GM23338 (cell line): Measurements from ENCODE around the gene FBXO2. TPM values are rescaled to one million over a fixed set of nuclear protein-coding genes. Genes with fewer than 3 reads are reported as not detected.

Source experiments
- ATAC-seq: fragments of 200-7000 bp; cut with Tn5 transposase; 3 replicates; pipeline ENCODE4 v1.9.1; 2020
- DNase-seq: peaks from one replicate; pipeline ENCODE4 v3.0.0-alpha.2; 2015; ENCODE audit warnings: low spot score
- H2AFZ ChIP-seq: fragments of 200-600 bp; sonication (generic); 2 replicates; pipeline ENCODE4 v1.8.0; 2016; ENCODE audit warnings: antibody characterized with exemption, mild to moderate bottlenecking, moderate library complexity
- H3F3A ChIP-seq: fragments of 200-600 bp; sonication (generic); replicated peaks from 2 replicates; pipeline ENCODE4 v1.8.0; 2017; ENCODE audit warnings: antibody characterized with exemption, mixed run types, low read depth
- H3K27ac ChIP-seq: fragments of 200-600 bp; sonication (generic); 2 replicates; pipeline ENCODE4 v1.6.1; 2016; ENCODE audit warnings: low read depth
- H3K27me3 ChIP-seq: fragments of 200-600 bp; sonication (generic); 2 replicates; pipeline ENCODE4 v1.8.0; 2016; ENCODE audit warnings: mild to moderate bottlenecking, mixed run types, moderate library complexity; ENCODE audit not compliant: insufficient read depth
- H3K36me3 ChIP-seq: fragments of 200-600 bp; sonication (generic); 2 replicates; pipeline ENCODE4 v1.8.0; 2016; ENCODE audit warnings: mild to moderate bottlenecking; ENCODE audit not compliant: insufficient read depth
- H3K4me1 ChIP-seq: fragments of 200-600 bp; sonication (generic); 2 replicates; pipeline ENCODE4 v1.8.0; 2016; ENCODE audit warnings: mild to moderate bottlenecking, moderate library complexity; ENCODE audit not compliant: insufficient read depth
- H3K4me2 ChIP-seq: fragments of 200-600 bp; sonication (generic); 2 replicates; pipeline ENCODE4 v1.7.1; 2017; ENCODE audit warnings: mixed run types
- H3K4me3 ChIP-seq: fragments of 200-600 bp; sonication (generic); 2 replicates; pipeline ENCODE4 v1.6.1; 2016; ENCODE audit warnings: mixed run types
- H3K79me2 ChIP-seq: fragments of 200-600 bp; sonication (generic); replicated peaks from 2 replicates; pipeline ENCODE4 v1.8.0; 2017; ENCODE audit warnings: mild to moderate bottlenecking; ENCODE audit not compliant: insufficient read depth
- H3K9me2 ChIP-seq: fragments of 200-600 bp; sonication (generic); 2 replicates; pipeline ENCODE4 v1.8.0; 2017; ENCODE audit not compliant: insufficient read depth
- H4K20me1 ChIP-seq: fragments of 200-600 bp; sonication (generic); replicated peaks from 2 replicates; pipeline ENCODE4 v1.8.0; 2017; ENCODE audit warnings: mild to moderate bottlenecking; ENCODE audit not compliant: insufficient read depth
- H3K27ac Mint-ChIP-seq: 2 replicates; pipeline ENCODE4 v1.8.0; 2020; ENCODE audit warnings: inconsistent platforms, mild to moderate bottlenecking, moderate library complexity, mixed read lengths
- H3K27me3 Mint-ChIP-seq: 3 replicates; pipeline ENCODE4 v1.8.0; 2022; ENCODE audit warnings: low read depth, mild to moderate bottlenecking, moderate library complexity, mixed read lengths, inconsistent platforms; ENCODE audit not compliant: insufficient read depth, poor library complexity
- H3K36me3 Mint-ChIP-seq: 3 replicates; pipeline ENCODE4 v1.8.0; 2021; ENCODE audit warnings: low read depth, mild to moderate bottlenecking, inconsistent platforms, moderate library complexity, mixed read lengths
- H3K4me1 Mint-ChIP-seq: 3 replicates; pipeline ENCODE4 v1.8.0; 2020; ENCODE audit warnings: mild to moderate bottlenecking, inconsistent platforms, mixed read lengths
- H3K4me3 Mint-ChIP-seq: 3 replicates; pipeline ENCODE4 v1.8.0; 2021; ENCODE audit warnings: moderate library complexity, mild to moderate bottlenecking, inconsistent platforms, mixed read lengths
- H3K9me3 Mint-ChIP-seq: 3 replicates; pipeline ENCODE4 v1.8.0; 2020; ENCODE audit warnings: moderate library complexity, mild to moderate bottlenecking, inconsistent platforms, mixed read lengths
- CTCF ChIP-seq, 2 experiments: fragments of 200-600 bp in 1 of 2; sonication (generic) in 1 of 2; conservative IDR thresholded peaks; 2 replicates each; pipeline versions ENCODE4 v1.5.1 to v1.6.1; 2016 to 2017; ENCODE audit warnings: antibody characterized with exemption in 2 of 2, low read depth in 2 of 2, mild to moderate bottlenecking in 2 of 2, moderate library complexity in 1 of 2
- ETS1 ChIP-seq: IDR thresholded peaks from 2 replicates; pipeline ENCODE4 v1.6.1; 2016; ENCODE audit warnings: antibody characterized with exemption
- EZH2 ChIP-seq: fragments of 200-600 bp; sonication (generic); IDR thresholded peaks from one replicate; pipeline ENCODE4 v1.8.0; 2017; ENCODE audit warnings: antibody characterized with exemption, mild to moderate bottlenecking, low read depth; ENCODE audit not compliant: unreplicated experiment
- EZH2phosphoT487 ChIP-seq: fragments of 200-600 bp; sonication (generic); IDR thresholded peaks from one replicate; pipeline ENCODE4 v1.8.1; 2018; ENCODE audit warnings: antibody characterized with exemption; ENCODE audit not compliant: unreplicated experiment
- NANOG ChIP-seq: IDR thresholded peaks from 2 replicates; pipeline ENCODE4 v1.6.1; 2016; ENCODE audit warnings: antibody characterized with exemption, borderline replicate concordance
- REST ChIP-seq: IDR thresholded peaks from one replicate; pipeline ENCODE4 v1.6.1; 2018; ENCODE audit warnings: antibody characterized with exemption; ENCODE audit not compliant: unreplicated experiment
- STAT1 ChIP-seq: IDR thresholded peaks from one replicate; pipeline ENCODE4 v1.6.1; 2016; ENCODE audit warnings: antibody characterized with exemption; ENCODE audit not compliant: unreplicated experiment
- ZNF114 ChIP-seq: fragments of 250-450 bp; sonication (Bioruptor Pico); IDR thresholded peaks from 2 replicates; pipeline ENCODE4 v1.5.0; 2020; ENCODE audit warnings: mild to moderate bottlenecking, moderate library complexity
- ZNF331 ChIP-seq: fragments of 250-450 bp; sonication (Bioruptor Pico); IDR thresholded peaks from 2 replicates; pipeline ENCODE4 v1.5.0; 2020; ENCODE audit warnings: low read depth, mild to moderate bottlenecking, moderate library complexity
- polyA plus RNA-seq: library from polyadenylated mRNA; unstranded; fragments of >200 nt; fragmentation: Nextera tagmentation; extraction: Ambion mirVana; gene quantifications from 2 replicates; pipeline ENCODE4 v1.2.1, GENCODE V29; 2016
- total RNA-seq: library from RNA; depleted of rRNA; stranded (reverse); fragments of >200 nt; shearing (Covaris generic); gene quantifications from 2 replicates; pipeline ENCODE4 v1.2.3, GENCODE V29; 2014

The FBXO2 gene
- total and polyA plus RNA-seq, 2 experiments from 2014 or later, result 44.4 to 84.6 TPM

GRCh38 chr1:11620405-11620804 is 33.8 kb downstream of the FBXO2 start:
- no peaks in the 10 kb centered on the region for H3K27me3 ChIP-seq
- no peaks in the 10 kb centered on the region for H3K79me2 ChIP-seq
- no peak overlapping the region for H3K27ac Mint-ChIP-seq
- no peak overlapping the region for H3K4me2 ChIP-seq
- H3K36me3 ChIP-seq, result no peaks in the 10 kb centered on the region
- TF ChIP-seq EZH2phosphoT487, result no peak
- TF ChIP-seq CTCF (conservative IDR thresholded peaks at IDR 0.05; ENCODE audit: low read depth in 2 of 2), result no peak
- H3K27me3 Mint-ChIP-seq, result peaks cover 9% of the 10 kb centered on the region
- no peaks in the 10 kb centered on the region for H3K36me3 Mint-ChIP-seq
- no peaks in the 10 kb centered on the region for H3K4me1 ChIP-seq
- H3K9me2 ChIP-seq, result no peaks in the 10 kb centered on the region
- H3K4me3 Mint-ChIP-seq, result no peak overlapping the region
- peak overlapping the region; percentile 14; the same call in 1 of the 2 replicates for H2AFZ ChIP-seq
- H3K27ac ChIP-seq, result 0 out of 2 replicates have a peak overlapping the region, but pooled peaks have one; percentile 45
- H3F3A ChIP-seq, result no peaks in the 10 kb centered on the region
- DNase-seq, result no peak
- H3K4me1 Mint-ChIP-seq, result peaks cover 3% of the 10 kb centered on the region; the same call in 2 of the 3 replicates
- no peak for ATAC-seq
- no peak overlapping the region for H3K4me3 ChIP-seq
- no peaks in the 10 kb centered on the region for H3K9me3 Mint-ChIP-seq
- H4K20me1 ChIP-seq, result no peaks in the 10 kb centered on the region

- no peak for ATAC-seq
- DNase-seq, result no peak
- H4K20me1 ChIP-seq, result no peaks in the 10 kb centered on the region
- H3K9me2 ChIP-seq, result no peaks in the 10 kb centered on the region
- no peak overlapping the region for H3K27ac ChIP-seq
- H3K27me3 ChIP-seq, result no peaks in the 10 kb centered on the region
- H2AFZ ChIP-seq, result no peak overlapping the region
- peaks cover 9% of the 10 kb centered on the region for H3K27me3 Mint-ChIP-seq
- H3K36me3 Mint-ChIP-seq, result no peaks in the 10 kb centered on the region
- H3K4me1 ChIP-seq, result no peaks in the 10 kb centered on the region
- no peak overlapping the region for H3K4me3 Mint-ChIP-seq
- H3K4me1 Mint-ChIP-seq, result peaks cover 3% of the 10 kb centered on the region; the same call in 2 of the 3 replicates
- no peaks in the 10 kb centered on the region for H3K9me3 Mint-ChIP-seq
- H3K4me3 ChIP-seq, result no peak overlapping the region
- no peaks in the 10 kb centered on the region for H3F3A ChIP-seq
- H3K79me2 ChIP-seq, result no peaks in the 10 kb centered on the region
- H3K36me3 ChIP-seq, result no peaks in the 10 kb centered on the region
- no peak overlapping the region for H3K27ac Mint-ChIP-seq
- no peak overlapping the region for H3K4me2 ChIP-seq
- TF ChIP-seq CTCF (conservative IDR thresholded peaks at IDR 0.05; ENCODE audit: low read depth in 2 of 2) (no peak), STAT1 (no peak), ETS1 (no peak), EZH2phosphoT487 (no peak), NANOG (no peak), ZNF114 (CRISPR knock-in tag) (no peak), REST (no peak), ZNF331 (CRISPR knock-in tag) (no peak), EZH2 (no peak)
Measured at GRCh38 chr1:11617741-11618140, 36.5 kb downstream of the FBXO2 start.
